ENCODE results near the gene BUB3. TPM values are rescaled to one million over a fixed set of nuclear protein-coding genes. Genes with fewer than 3 reads are reported as not detected.

The BUB3 gene
- total RNA-seq, 1 donor from 2014 or later: 210 TPM

GRCh38 chr10:123205041-123205440 is 50.8 kb downstream of the BUB3 start:
- no peak overlapping the region for H3K4me3 Mint-ChIP-seq (ENCODE audit: low read depth)
- peaks cover 12% of the 10 kb centered on the region for H3K9me3 Mint-ChIP-seq
- no peaks in the 10 kb centered on the region for H3K27me3 Mint-ChIP-seq (ENCODE audit: low read depth)
- no peak overlapping the region for H3K27ac Mint-ChIP-seq
- no peak for DNase-seq (ENCODE audit: low spot score)
- H3K4me1 Mint-ChIP-seq (ENCODE audit: low read depth): peaks cover 11% of the 10 kb centered on the region
- intact Hi-C loops (cut with micrococcal nuclease): no loop called here
- H3K36me3 Mint-ChIP-seq (ENCODE audit: low read depth): peaks cover 6% of the 10 kb centered on the region

GRCh38 chr10:123212063-123212462 is 57.9 kb downstream of the BUB3 start:
- intact Hi-C loops (cut with micrococcal nuclease): no loop called here
- no peaks in the 10 kb centered on the region for H3K4me1 Mint-ChIP-seq (ENCODE audit: low read depth)
- no peak for DNase-seq (ENCODE audit: low spot score)
- H3K9me3 Mint-ChIP-seq: peaks cover 13% of the 10 kb centered on the region
- H3K27me3 Mint-ChIP-seq (ENCODE audit: low read depth): no peaks in the 10 kb centered on the region
- H3K36me3 Mint-ChIP-seq (ENCODE audit: low read depth): peaks cover 6% of the 10 kb centered on the region
- no peak overlapping the region for H3K27ac Mint-ChIP-seq
- no peak overlapping the region for H3K4me3 Mint-ChIP-seq (ENCODE audit: low read depth)

- Mint-ChIP-seq H3K27me3 (ENCODE audit: low read depth) (no peaks in the 10 kb centered on the region), H3K27ac (no peak overlapping the region), H3K9me3 (peaks cover 12% of the 10 kb centered on the region), H3K4me1 (ENCODE audit: low read depth) (no peaks in the 10 kb centered on the region), H3K4me3 (ENCODE audit: low read depth) (no peak overlapping the region), H3K36me3 (ENCODE audit: low read depth) (peaks cover 6% of the 10 kb centered on the region)
- DNase-seq (ENCODE audit: low spot score): no peak
- intact Hi-C loops (cut with micrococcal nuclease): no loop called here
Observed at GRCh38 chr10:123212640-123213039, 58.4 kb downstream of the BUB3 start.

GRCh38 chr10:123213192-123213591 is 59.0 kb downstream of the BUB3 start:
- Mint-ChIP-seq H3K27me3 (ENCODE audit: low read depth) (no peaks in the 10 kb centered on the region), H3K4me1 (ENCODE audit: low read depth) (no peaks in the 10 kb centered on the region), H3K9me3 (peaks cover 7% of the 10 kb centered on the region), H3K27ac (no peak overlapping the region), H3K36me3 (ENCODE audit: low read depth) (peaks cover 2% of the 10 kb centered on the region), H3K4me3 (ENCODE audit: low read depth) (no peak overlapping the region)
- intact Hi-C loops (cut with micrococcal nuclease): no loop called here
- DNase-seq (ENCODE audit: low spot score): no peak

Other genes starting within 250 kb of the BUB3 start
- gene FAM24A, start 243.8 kb upstream of the BUB3 start, total RNA-seq: not detected in 2 replicates
- gene C10orf88, start 200.2 kb upstream of the BUB3 start, total RNA-seq: 9.1 and 10.0 TPM in 2 replicates
- 3.4 TPM in 2 replicates for gene PSTK, start 174.0 kb upstream of the BUB3 start, total RNA-seq
- gene IKZF5, start 145.6 kb upstream of the BUB3 start, total RNA-seq: 15.0 and 16.1 TPM in 2 replicates
- gene ACADSB, start 145.4 kb upstream of the BUB3 start, total RNA-seq: 21.4 and 23.3 TPM in 2 replicates
- gene HMX3, start 18.4 kb upstream of the BUB3 start, total RNA-seq: not detected in 2 replicates
- gene HMX2, start 6.3 kb upstream of the BUB3 start, total RNA-seq: not detected in 2 replicates

Data from activated T-helper 2 cell treated with anti-CD3 and anti-CD28 coated beads, Interferon-gamma antibody, Interleukin-2, Interleukin-4, amounts not matched to agents 10 μg/mL and 5 μg/mL and 100 μg/mL, durations not matched to agents 14 hours and 24 hours and 36 hours (primary cell).